ENCODE measurements around the gene DYNC2LI1.

DNA sequence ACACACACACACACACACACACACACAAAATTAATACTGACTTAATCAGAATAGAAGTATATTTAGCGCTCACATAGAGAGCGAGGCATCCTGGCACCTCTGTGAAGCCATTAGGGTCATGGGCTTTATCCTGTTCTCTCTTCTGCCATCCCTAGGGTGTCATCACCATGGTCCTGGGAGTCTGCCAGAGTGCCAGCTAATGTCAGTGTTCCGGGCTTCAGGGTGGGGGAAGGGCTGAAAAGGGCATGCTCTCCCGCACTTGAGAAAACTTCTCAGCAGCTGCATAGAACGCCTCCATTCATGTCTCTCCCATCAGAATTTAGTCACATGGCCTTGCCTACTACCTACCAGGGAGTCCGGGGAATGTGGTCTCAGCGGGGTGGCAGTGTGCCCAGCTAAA is 19.7 kb upstream of the DYNC2LI1 start:
- TF ChIP-seq, protein P1, sequence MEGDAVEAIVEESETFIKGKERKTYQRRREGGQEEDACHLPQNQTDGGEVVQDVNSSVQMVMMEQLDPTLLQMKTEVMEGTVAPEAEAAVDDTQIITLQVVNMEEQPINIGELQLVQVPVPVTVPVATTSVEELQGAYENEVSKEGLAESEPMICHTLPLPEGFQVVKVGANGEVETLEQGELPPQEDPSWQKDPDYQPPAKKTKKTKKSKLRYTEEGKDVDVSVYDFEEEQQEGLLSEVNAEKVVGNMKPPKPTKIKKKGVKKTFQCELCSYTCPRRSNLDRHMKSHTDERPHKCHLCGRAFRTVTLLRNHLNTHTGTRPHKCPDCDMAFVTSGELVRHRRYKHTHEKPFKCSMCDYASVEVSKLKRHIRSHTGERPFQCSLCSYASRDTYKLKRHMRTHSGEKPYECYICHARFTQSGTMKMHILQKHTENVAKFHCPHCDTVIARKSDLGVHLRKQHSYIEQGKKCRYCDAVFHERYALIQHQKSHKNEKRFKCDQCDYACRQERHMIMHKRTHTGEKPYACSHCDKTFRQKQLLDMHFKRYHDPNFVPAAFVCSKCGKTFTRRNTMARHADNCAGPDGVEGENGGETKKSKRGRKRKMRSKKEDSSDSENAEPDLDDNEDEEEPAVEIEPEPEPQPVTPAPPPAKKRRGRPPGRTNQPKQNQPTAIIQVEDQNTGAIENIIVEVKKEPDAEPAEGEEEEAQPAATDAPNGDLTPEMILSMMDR (conservative IDR thresholded peaks at IDR 0.05; ENCODE audit: low read length), result no peak
- TF ChIP-seq EZH2phosphoT487 (IDR thresholded peaks at IDR 0.05; ENCODE audit: borderline replicate concordance), result no peak
